ENCODE measurements around the gene TMEM54.

The TMEM54 gene, protein sequence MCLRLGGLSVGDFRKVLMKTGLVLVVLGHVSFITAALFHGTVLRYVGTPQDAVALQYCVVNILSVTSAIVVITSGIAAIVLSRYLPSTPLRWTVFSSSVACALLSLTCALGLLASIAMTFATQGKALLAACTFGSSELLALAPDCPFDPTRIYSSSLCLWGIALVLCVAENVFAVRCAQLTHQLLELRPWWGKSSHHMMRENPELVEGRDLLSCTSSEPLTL

GRCh38 chr1:32900956-32901822 is at the start of gene TMEM54:
Gene TMEM54 (minus strand): TSS chr1:32901389. CDS start chr1:32901238, 151 bp downstream.
- in situ Hi-C loops (cut with HindIII; ENCODE audit: low sequenced_read_pairs) = no loop called here

GRCh38 chr1:32949519-32949918 is 48.3 kb upstream of the TMEM54 start:
- in situ Hi-C loops (cut with HindIII; ENCODE audit: low sequenced_read_pairs) = no loop called here

GRCh38 chr1:32948905-32949304 is 47.7 kb upstream of the TMEM54 start:
- in situ Hi-C loops (cut with HindIII; ENCODE audit: low sequenced_read_pairs) = no loop called here

DNA sequence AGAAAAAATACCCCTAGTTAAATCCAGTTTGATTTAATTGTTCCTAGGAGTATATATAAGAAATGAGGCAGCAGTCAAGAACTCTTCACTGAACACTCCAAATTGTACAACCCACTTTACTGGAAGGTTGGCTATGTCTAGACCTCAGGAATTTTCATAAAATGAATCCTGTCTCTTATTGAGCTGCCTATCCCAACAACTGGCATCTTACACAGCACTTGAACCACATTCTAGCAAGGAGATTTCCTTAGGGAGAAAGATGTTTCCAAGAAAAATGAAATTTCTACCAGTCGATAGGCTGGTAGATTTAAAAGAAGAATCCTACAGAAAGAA is 47.2 kb upstream of the TMEM54 start:
- in situ Hi-C loops (cut with HindIII; ENCODE audit: low sequenced_read_pairs) = no loop called here

DNA sequence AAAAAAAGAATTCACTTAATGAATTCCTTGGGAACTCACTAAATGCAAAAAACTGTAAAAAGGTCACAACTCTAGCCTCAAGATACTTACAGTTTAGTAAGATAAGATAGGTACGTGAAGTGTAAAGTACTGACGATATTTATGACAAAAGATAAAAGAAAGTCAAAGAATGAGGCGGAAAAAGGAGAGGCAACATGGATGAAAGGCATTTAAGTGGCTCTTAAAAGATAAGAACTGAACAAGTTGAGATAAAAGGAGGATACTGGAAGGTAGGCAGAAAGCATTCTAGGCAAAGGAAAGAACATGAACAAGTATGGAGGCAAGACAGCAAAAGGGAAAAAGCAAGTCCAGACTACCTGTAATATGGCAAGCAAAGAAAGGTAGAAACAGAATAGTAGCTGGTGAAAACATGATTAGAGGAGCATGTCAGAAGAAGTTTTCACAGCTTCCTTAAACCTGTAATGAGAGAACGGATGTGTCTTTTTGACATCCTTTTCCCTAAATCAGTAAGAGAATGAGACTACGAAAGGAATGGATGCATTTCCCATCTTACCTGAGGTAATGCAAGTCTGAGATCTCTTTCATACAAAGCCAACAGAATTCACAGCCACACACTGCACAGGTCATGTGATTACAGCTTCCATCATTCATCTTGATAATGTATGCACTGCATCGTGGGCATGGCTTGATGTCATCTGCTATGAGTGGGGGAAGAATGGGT is 46.6 kb upstream of the TMEM54 start:
- in situ Hi-C loops (cut with HindIII; ENCODE audit: low sequenced_read_pairs) = no loop called here

GRCh38 chr1:32946413-32946812 is 45.2 kb upstream of the TMEM54 start:
- in situ Hi-C loops (cut with HindIII; ENCODE audit: low sequenced_read_pairs) = no loop called here

DNA sequence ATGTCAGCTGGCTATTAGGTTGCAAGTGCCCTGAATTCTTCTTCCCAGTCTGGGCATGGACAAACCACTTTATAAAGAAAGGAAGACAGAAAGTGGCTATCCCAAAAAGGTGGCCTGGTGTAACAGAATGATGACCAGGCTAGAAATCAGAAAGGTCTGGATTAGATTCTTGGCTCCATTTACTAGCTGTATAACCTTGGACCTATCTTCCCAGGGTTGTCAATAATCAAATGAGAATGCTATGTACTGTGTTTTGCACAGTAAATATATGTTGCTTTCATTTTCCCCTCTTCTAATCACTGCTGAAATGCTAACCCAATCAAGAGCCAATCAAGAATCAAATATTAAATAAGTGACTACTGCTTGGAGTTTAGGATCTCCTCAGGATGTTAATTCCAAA is 43.0 kb upstream of the TMEM54 start:
- in situ Hi-C loops (cut with HindIII; ENCODE audit: low sequenced_read_pairs) = no loop called here

- in situ Hi-C loops (cut with HindIII; ENCODE audit: low sequenced_read_pairs) = no loop called here
Observed at GRCh38 chr1:32939655-32940371, 38.6 kb upstream of the TMEM54 start.

DNA sequence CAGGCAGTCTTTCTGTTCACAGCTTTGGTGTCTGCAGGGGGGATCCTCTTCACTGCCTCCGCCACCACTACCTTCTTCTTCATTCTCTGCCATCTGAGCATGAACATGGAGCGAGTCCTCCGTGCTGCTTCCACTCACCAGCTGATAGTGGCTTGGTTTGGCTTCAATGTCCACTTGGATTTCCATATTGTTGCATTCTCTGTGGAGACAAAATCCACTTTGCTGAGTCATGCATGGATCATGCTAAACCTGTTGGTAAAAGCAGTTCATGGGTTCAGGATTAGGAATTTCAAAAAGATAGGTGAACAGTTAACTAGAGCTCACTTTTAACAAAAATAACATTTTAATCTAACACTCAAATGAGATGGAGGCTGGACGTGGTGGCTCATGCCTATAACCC is 35.9 kb upstream of the TMEM54 start:
- in situ Hi-C loops (cut with HindIII; ENCODE audit: low sequenced_read_pairs) = no loop called here

DNA sequence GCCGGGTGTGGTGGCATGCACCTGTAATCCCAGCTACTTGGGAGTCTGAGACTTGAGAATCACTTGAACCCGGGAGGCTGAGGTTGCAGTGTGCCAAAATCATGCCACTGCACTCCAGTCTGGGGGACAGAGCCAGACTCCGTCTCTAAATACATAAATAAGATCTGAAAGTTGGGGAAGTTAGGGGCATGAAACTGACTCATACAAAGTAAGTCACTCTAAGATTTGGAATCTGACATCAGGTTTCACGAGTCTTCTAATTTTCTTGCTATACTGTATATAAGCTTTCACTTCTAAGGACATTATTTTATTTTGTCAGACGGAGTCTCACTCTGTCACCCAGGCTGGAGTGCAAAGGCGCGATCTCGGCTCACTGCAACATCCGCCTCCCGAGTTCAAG is 33.3 kb upstream of the TMEM54 start:
- in situ Hi-C loops (cut with HindIII; ENCODE audit: low sequenced_read_pairs) = no loop called here

DNA sequence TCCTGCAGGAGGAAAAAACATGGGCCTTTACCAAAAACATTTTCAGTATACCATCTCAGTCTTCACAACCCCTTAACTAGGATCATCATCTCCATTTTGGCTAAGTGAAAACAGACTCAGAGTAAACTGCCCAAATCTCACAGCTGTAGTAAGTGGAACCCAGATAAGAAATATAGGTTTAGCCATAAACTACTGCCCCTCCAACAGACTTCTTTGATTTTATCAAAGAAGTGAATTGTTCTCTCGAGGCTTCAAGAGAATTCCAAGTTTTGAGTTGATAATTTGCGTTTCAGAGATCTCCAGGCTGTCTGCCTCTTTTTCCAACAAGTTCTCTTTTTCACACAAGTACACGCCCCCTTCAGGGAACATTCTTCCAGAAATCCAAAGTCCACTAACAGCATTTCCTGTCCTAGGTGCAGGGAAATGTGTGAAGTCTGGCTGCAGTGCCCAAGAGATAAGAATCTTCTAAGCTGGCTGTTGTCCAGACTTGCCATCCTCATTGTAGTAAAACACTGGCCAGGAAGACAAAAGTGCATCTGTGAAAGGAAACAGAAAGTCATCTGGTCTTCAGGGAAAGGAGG is 32.6 kb upstream of the TMEM54 start:
- in situ Hi-C loops (cut with HindIII; ENCODE audit: low sequenced_read_pairs) = no loop called here

DNA sequence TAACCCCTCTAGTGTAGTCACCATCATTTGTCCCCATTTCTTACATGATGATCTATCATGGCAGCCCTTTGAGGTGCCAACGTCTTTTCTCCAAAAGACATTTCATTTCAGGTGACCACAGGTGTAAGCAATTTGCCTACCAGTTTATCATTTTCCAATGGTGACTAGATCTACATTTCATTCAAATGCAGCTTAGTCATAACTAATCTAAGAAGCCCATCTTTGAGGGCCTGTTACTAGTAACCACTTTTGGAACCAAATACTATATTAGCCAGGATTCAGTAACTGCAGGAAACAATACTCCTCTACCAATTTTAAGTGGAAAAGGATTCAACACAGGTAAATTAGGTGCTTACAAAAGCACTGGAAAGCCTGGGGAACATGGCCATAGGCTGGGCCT is 30.6 kb upstream of the TMEM54 start:
- in situ Hi-C loops (cut with HindIII; ENCODE audit: low sequenced_read_pairs) = no loop called here

- in situ Hi-C loops (cut with HindIII; ENCODE audit: low sequenced_read_pairs) = no loop called here
Observed at GRCh38 chr1:32929366-32929765, 28.2 kb upstream of the TMEM54 start.

DNA sequence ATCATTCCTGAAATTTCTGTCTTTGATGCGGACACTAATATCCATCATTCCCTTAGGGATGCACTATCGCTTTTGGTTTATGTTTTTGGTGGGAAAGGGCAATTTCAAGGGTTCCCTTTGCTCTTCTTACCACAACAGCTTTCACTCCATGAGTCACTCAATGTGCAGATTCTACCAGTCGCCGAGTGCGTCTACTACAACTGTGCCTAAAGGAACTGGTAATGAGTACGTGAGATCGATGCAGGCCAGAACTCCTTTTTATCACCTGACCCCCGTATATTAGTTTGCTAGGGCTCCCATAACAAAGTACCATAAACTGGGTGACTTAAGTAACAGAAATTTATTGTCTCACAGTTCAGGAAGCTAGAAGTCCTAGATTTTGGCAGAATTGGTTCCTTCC is 27.5 kb upstream of the TMEM54 start:
- in situ Hi-C loops (cut with HindIII; ENCODE audit: low sequenced_read_pairs) = no loop called here

DNA sequence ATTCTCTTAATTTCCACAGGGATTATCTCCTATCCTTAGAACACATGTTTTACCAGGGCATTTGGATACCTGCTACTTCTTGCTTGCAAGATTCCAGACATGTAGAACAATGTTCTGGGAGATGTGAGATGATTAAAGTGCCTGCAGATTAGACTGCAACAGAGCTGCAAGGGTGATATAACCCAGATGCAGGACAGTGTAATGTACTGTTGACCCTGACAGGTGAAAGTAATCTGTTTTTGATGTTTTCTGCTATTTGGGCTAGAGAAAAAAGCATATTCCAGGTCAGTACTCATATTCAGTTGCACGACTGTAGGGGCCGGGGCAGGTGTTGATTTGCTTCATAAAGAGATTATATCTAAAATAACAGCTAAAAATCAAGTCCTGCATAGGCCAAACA is 27.1 kb upstream of the TMEM54 start:
- in situ Hi-C loops (cut with HindIII; ENCODE audit: low sequenced_read_pairs) = no loop called here

DNA sequence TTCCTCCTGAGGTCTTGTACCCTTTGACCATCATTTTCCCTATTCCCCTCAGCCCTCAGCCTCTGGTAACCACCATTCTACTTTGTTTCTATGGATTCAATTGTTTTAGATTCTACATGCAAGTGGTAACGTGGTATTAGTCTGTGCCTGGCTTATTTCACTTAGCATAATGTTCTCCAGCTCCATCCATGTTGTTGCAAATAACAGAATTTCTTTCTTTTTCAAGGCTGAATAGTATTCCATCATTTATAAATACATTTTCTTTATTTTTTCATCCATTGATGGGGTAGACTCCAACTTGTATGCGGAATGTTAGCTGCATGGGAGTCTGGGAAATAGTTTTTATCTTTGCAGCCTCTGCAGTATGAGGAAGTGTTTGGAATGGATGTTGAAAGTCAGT is 26.3 kb upstream of the TMEM54 start:
- in situ Hi-C loops (cut with HindIII; ENCODE audit: low sequenced_read_pairs) = no loop called here

DNA sequence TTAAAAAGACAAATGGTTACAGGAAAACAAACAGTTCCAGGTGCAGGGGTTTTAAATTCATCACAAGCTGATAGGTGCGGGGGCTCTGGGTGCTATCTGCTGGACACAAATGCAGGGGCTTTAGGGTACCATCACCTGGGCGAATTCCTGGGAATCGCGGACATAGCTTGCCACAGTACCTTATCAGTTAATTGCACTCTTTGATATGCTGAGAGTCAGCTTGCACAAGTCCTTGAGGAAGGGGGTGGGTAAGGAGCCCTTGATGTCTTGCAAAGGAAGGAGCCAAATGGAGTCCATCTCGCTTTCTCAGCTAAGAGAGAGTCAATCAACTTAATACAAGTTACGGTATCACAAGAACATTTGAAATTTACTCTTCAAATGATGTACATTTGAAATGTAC is 25.4 kb upstream of the TMEM54 start:
- in situ Hi-C loops (cut with HindIII; ENCODE audit: low sequenced_read_pairs) = no loop called here

- in situ Hi-C loops (cut with HindIII; ENCODE audit: low sequenced_read_pairs) = no loop called here
Observed at GRCh38 chr1:32925403-32926162, 24.4 kb upstream of the TMEM54 start.

DNA sequence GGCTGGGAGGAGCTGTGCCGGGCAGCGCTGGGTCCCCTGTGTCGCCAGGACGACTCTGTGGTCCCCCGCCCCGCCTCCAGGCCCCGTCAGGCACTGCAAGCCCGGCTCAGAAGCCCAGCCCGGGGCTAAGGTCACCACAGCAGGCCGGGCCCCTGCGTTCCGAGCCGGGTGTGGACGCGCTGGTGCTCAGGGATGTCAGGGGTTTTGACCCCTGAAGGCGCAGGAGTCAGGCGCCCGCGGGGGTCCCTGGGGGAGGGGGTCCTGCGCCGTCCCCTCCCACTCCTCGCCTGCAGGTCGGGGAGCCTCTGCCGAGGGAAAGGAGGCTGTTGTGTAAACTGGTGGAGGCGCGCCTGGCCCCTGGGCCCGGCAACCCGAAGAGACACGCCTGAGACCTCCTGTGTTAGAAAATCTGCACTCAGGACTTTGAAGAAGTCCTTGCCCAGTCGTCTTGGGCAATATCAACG is 23.7 kb upstream of the TMEM54 start:
- in situ Hi-C loops (cut with HindIII; ENCODE audit: low sequenced_read_pairs) = no loop called here

- in situ Hi-C loops (cut with HindIII; ENCODE audit: low sequenced_read_pairs) = no loop called here
Observed at GRCh38 chr1:32920833-32921232, 19.6 kb upstream of the TMEM54 start.

Measured in DLD1 (cell line).